NCI-H1930 (cell line): ENCODE data around the gene NDUFB6.
A peak's percentile ranks its signal among the peaks of the same experiment; 100 is the strongest.
"Not testable (repeated sequence)": the region's sequence is repeated elsewhere in the genome, so short reads cannot be mapped to it uniquely, and the experiment has no call there.

Source experiments
- DNase-seq, 2 experiments: peaks; one replicate each; lab custom pipeline; 2025; lab: John Stamatoyannopoulos, UW

The NDUFB6 gene

GRCh38 chr9:32572900-32573523, at the start of gene NDUFB6:
Gene NDUFB6, minus strand, starts transcription at chr9:32573159. Its CDS starts 99 bp downstream, at chr9:32573060.
- DNase-seq, result peak; percentile 92 to 94

GRCh38 chr9:32618261-32618660, 45.3 kb upstream of the NDUFB6 start:
- DNase-seq, result no peak

GRCh38 chr9:32606811-32607210, 33.9 kb upstream of the NDUFB6 start:
- DNase-seq, result no peak

- DNase-seq, result no peak
Observed at GRCh38 chr9:32603914-32604852, 31.2 kb upstream of the NDUFB6 start.

GRCh38 chr9:32599021-32599420, 26.1 kb upstream of the NDUFB6 start:
- not testable (repeated sequence) for DNase-seq

GRCh38 chr9:32596936-32597335, 24.0 kb upstream of the NDUFB6 start:
- DNase-seq, result no peak

- DNase-seq, result no peak
Observed at GRCh38 chr9:32596096-32596865, 23.3 kb upstream of the NDUFB6 start.

- DNase-seq, result no peak
Observed at GRCh38 chr9:32590898-32591297, 17.9 kb upstream of the NDUFB6 start.

- DNase-seq, result no peak
Observed at GRCh38 chr9:32590476-32590875, 17.5 kb upstream of the NDUFB6 start.

- peak; percentile 12 to 42 for DNase-seq
Observed at GRCh38 chr9:32589083-32589723, 16.2 kb upstream of the NDUFB6 start.

- no peak for DNase-seq
Observed at GRCh38 chr9:32587901-32588300, 14.9 kb upstream of the NDUFB6 start.

GRCh38 chr9:32584784-32585183, 11.8 kb upstream of the NDUFB6 start:
- no peak for DNase-seq

GRCh38 chr9:32581512-32582143, 8.7 kb upstream of the NDUFB6 start:
- DNase-seq, result peak; percentile 8 to 51

- DNase-seq, result no peak
Observed at GRCh38 chr9:32580631-32581300, 7.8 kb upstream of the NDUFB6 start.

- peak; percentile 16 to 62 for DNase-seq
Observed at GRCh38 chr9:32579706-32580331, 6.9 kb upstream of the NDUFB6 start.

- DNase-seq, result no peak
Observed at GRCh38 chr9:32578976-32579375, 6.0 kb upstream of the NDUFB6 start.

GRCh38 chr9:32577316-32577715, 4.4 kb upstream of the NDUFB6 start:
- no peak for DNase-seq

- DNase-seq, result no peak
Observed at GRCh38 chr9:32574858-32575257, 1.9 kb upstream of the NDUFB6 start.

- no peak for DNase-seq
Observed at GRCh38 chr9:32573821-32574220, 862 bp upstream of the NDUFB6 start.
